Sigmoid colon (tissue), 3 donors: ENCODE measurements around the gene UBE2Q1.

Experiments used
- CTCF ChIP-seq, 4 experiments: fragments of 450-650 bp in 3 of 4; fragments of 200-600 bp in 1 of 4; IDR thresholded peaks; one replicate each; pipeline ENCODE4 v1.5.1; 2016 to 2019; ENCODE audit warnings: antibody characterized with exemption in 4 of 4, mild to moderate bottlenecking in 3 of 4, moderate library complexity in 2 of 4
- POLR2A ChIP-seq, 2 donors: fragments of 450-650 bp; IDR thresholded peaks; one replicate each; pipeline ENCODE4 v1.6.1; 2016; ENCODE audit warnings: antibody characterized with exemption in 2 of 2, mild to moderate bottlenecking in 2 of 2, moderate library complexity in 2 of 2

- TF ChIP-seq POLR2A (IDR thresholded peaks at IDR 0.05): no peak
- no peak for TF ChIP-seq CTCF (IDR thresholded peaks at IDR 0.05)
Observed at GRCh38 chr1:154514066-154514553, 44.4 kb downstream of the UBE2Q1 start.
